Measurements from ENCODE around the gene NANOS2.
"Not testable (repeated sequence)": the region's sequence is repeated elsewhere in the genome, so short reads cannot be mapped to it uniquely, and the experiment has no call there.

DNA sequence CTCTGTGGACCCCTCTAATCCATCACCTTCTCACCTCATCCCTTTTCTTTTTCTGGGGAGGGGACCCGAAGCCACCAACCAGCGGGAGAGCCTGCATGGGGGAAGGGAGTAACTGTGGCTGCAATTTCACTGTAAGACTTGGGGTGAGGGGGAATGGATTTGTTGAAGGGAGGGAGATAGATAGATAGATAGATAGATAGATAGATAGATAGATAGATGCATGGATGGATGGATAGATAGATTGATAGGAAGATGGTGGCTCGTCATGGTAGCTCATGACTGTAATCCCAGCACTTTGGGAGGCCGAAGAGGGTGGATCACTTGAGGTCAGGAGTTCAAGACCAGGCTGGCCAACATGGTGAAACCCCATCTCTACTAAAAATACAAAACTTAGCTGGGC is 47.3 kb downstream of the NANOS2 start:
- TF ChIP-seq, protein P1, sequence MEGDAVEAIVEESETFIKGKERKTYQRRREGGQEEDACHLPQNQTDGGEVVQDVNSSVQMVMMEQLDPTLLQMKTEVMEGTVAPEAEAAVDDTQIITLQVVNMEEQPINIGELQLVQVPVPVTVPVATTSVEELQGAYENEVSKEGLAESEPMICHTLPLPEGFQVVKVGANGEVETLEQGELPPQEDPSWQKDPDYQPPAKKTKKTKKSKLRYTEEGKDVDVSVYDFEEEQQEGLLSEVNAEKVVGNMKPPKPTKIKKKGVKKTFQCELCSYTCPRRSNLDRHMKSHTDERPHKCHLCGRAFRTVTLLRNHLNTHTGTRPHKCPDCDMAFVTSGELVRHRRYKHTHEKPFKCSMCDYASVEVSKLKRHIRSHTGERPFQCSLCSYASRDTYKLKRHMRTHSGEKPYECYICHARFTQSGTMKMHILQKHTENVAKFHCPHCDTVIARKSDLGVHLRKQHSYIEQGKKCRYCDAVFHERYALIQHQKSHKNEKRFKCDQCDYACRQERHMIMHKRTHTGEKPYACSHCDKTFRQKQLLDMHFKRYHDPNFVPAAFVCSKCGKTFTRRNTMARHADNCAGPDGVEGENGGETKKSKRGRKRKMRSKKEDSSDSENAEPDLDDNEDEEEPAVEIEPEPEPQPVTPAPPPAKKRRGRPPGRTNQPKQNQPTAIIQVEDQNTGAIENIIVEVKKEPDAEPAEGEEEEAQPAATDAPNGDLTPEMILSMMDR (IDR thresholded peaks at IDR 0.05): not testable (repeated sequence)
- not testable (repeated sequence) for TF ChIP-seq POLR2A (IDR thresholded peaks at IDR 0.05)

Measured in suprapubic skin (tissue), 3 donors.